HCT116 (cell line): ENCODE data around the gene RNASE8. TPM values are rescaled to one million over a fixed set of nuclear protein-coding genes. Genes with fewer than 3 reads are reported as not detected.

Experiments used
- ATAC-seq: fragments of 200-7000 bp; cut with Tn5 transposase; 2 replicates; pipeline ENCODE4 v1.9.1; 2020; ENCODE audit warnings: mild to moderate bottlenecking, moderate library complexity
- BruUV-seq: library from RNA; stranded (reverse); fragments of 400-500 nt; replicated peaks from 2 replicates; lab custom pipeline; 2021; lab: Mats Ljungman, UMichigan
- CTCF ChIA-PET: fragments of 300-600 bp; sonication (Branson Sonifier 250); formaldehyde crosslinking; loops from one replicate; lab custom pipeline; 2021; ENCODE audit warnings: antibody characterized with exemption; lab: Charles Lee
- POLR2A ChIA-PET: fragments of 300-600, 350-600 bp; sonication (Branson Sonifier 250); formaldehyde crosslinking; loops from one replicate; lab custom pipeline; 2021; ENCODE audit warnings: antibody characterized with exemption; lab: Charles Lee
- RAD21 ChIA-PET, 2 experiments: fragments of 300-600 bp; sonication (Branson Sonifier 250); formaldehyde crosslinking; loops; one replicate each; lab custom pipeline; 2023; ENCODE audit warnings: low total read pairs in 2 of 2; ENCODE audit not compliant: uncharacterized antibody in 2 of 2, unreplicated experiment in 2 of 2, low non-redundant PET in 1 of 2; lab: Charles Lee
- DNase-seq: peaks from one replicate; pipeline ENCODE4 v3.0.0-alpha.2; 2010; ENCODE audit warnings: low read depth, low spot score
- H2AFZ ChIP-seq: fragments of 200-600 bp; shearing (Covaris generic), sonication (generic); 2 replicates; pipeline ENCODE4 v1.6.1; 2017; ENCODE audit warnings: low read depth, mixed run types, mixed read lengths, antibody characterized with exemption, low read length; ENCODE audit not compliant: poor library complexity, severe bottlenecking
- H3K27ac ChIP-seq: 2 replicates; pipeline ENCODE4 v1.5.1; 2012; ENCODE audit warnings: low read depth, low read length
- H3K27me3 ChIP-seq: fragments of 200-600 bp; sonication (generic); 2 replicates; pipeline ENCODE4 v1.6.1; 2016; ENCODE audit warnings: mixed run types, low read length, mixed read lengths; ENCODE audit not compliant: insufficient read depth
- H3K36me3 ChIP-seq, 2 experiments: fragments of 200-500 bp in 1 of 2; fragments of 200-600 bp in 1 of 2; sonication (Bioruptor generic) in 1 of 2; sonication (generic) in 1 of 2; 2 replicates each; pipeline versions ENCODE4 v1.5.1 to v1.6.1; 2014 to 2016; ENCODE audit warnings: low read length in 2 of 2, inconsistent platforms in 1 of 2, mixed read lengths in 1 of 2, mixed run types in 1 of 2; ENCODE audit not compliant: insufficient read depth in 2 of 2, control insufficient read depth in 1 of 2
- H3K4me1 ChIP-seq, 2 experiments: fragments of 200-600 bp in 1 of 2; sonication (generic) in 1 of 2; 2 replicates each; pipeline versions ENCODE4 v1.5.1 to v1.6.1; 2012 to 2017; ENCODE audit warnings: low read length in 2 of 2, inconsistent platforms in 1 of 2, mild to moderate bottlenecking in 1 of 2, mixed read lengths in 1 of 2, mixed run types in 1 of 2, moderate library complexity in 1 of 2; ENCODE audit not compliant: insufficient read depth in 2 of 2, control insufficient read depth in 1 of 2
- H3K4me2 ChIP-seq: fragments of 200-600 bp; sonication (generic); 2 replicates; pipeline ENCODE4 v1.6.1; 2017; ENCODE audit warnings: mixed run types, low read length, mixed read lengths
- H3K4me3 ChIP-seq, 2 experiments: fragments of 200-600 bp in 1 of 2; sonication (generic) in 1 of 2; replicated peaks in 1 of 2; 2 replicates each; pipeline ENCODE4 v1.5.1; 2011 to 2016; ENCODE audit warnings: low read length in 2 of 2, control low read depth in 1 of 2, low read depth in 1 of 2, mild to moderate bottlenecking in 1 of 2, mixed read lengths in 1 of 2, mixed run types in 1 of 2
- H3K79me2 ChIP-seq: fragments of 200-600 bp; sonication (generic); 2 replicates; pipeline ENCODE4 v1.6.1; 2017; ENCODE audit warnings: mild to moderate bottlenecking, mixed run types, low read length, moderate library complexity, mixed read lengths; ENCODE audit not compliant: insufficient read depth
- H3K9ac ChIP-seq: fragments of 200-600 bp; sonication (generic); 2 replicates; pipeline ENCODE4 v1.6.1; 2016; ENCODE audit warnings: low read length, mixed read lengths
- H3K9me2 ChIP-seq: fragments of 200-600 bp; sonication (generic), shearing (Covaris generic); 2 replicates; pipeline ENCODE4 v1.6.1; 2017; ENCODE audit warnings: mixed run types, mild to moderate bottlenecking, moderate library complexity; ENCODE audit not compliant: insufficient read depth
- H3K9me3 ChIP-seq, 2 experiments: fragments of 200-500 bp in 1 of 2; fragments of 200-600 bp in 1 of 2; sonication (Bioruptor generic) in 1 of 2; sonication (generic) in 1 of 2; 2 replicates each; pipeline ENCODE4 v1.6.1; 2014 to 2017; ENCODE audit warnings: low read length in 2 of 2, mixed read lengths in 2 of 2, inconsistent platforms in 1 of 2, low read depth in 1 of 2, mild to moderate bottlenecking in 1 of 2, mixed run types in 1 of 2, moderate library complexity in 1 of 2; ENCODE audit not compliant: control insufficient read depth in 1 of 2, insufficient read depth in 1 of 2
- H4K20me1 ChIP-seq: fragments of 200-600 bp; sonication (generic), shearing (Covaris generic); 2 replicates; pipeline ENCODE4 v1.6.1; 2017; ENCODE audit warnings: mixed run types, mild to moderate bottlenecking, moderate library complexity; ENCODE audit not compliant: insufficient read depth
- CBX3 ChIP-seq: IDR thresholded peaks from 2 replicates; pipeline ENCODE4 v1.6.1; 2012; ENCODE audit warnings: low read depth
- CEBPB ChIP-seq: IDR thresholded peaks from 2 replicates; pipeline ENCODE4 v1.6.1; 2012; ENCODE audit warnings: low read depth
- CTCF ChIP-seq, 3 experiments: fragments of 200-600 bp in 1 of 3; sonication (generic) in 1 of 3; IDR thresholded peaks in 2 of 3; conservative IDR thresholded peaks in 1 of 3; 2 replicates each; pipeline ENCODE4 v1.5.1; 2012 to 2017; ENCODE audit warnings: low read depth in 2 of 3, low read length in 2 of 3, antibody characterized with exemption in 1 of 3, borderline replicate concordance in 1 of 3, control low read depth in 1 of 3, mild to moderate bottlenecking in 1 of 3, mixed read lengths in 1 of 3, mixed run types in 1 of 3, moderate library complexity in 1 of 3; ENCODE audit not compliant: insufficient read depth in 1 of 3
- ELF1 ChIP-seq: IDR thresholded peaks from 2 replicates; pipeline ENCODE4 v1.6.1; 2012; ENCODE audit warnings: low read depth, borderline replicate concordance
- FOSL1 ChIP-seq: IDR thresholded peaks from 2 replicates; pipeline ENCODE4 v1.6.1; 2012; ENCODE audit warnings: low read depth
- JUND ChIP-seq: IDR thresholded peaks from 2 replicates; pipeline ENCODE4 v1.6.1; 2012
- MAX ChIP-seq: IDR thresholded peaks from 2 replicates; pipeline ENCODE4 v1.6.1; 2012
- POLR2A ChIP-seq: IDR thresholded peaks from 2 replicates; pipeline ENCODE4 v1.7.0; 2011; ENCODE audit warnings: borderline replicate concordance; ENCODE audit not compliant: insufficient read depth, insufficient read length; ENCODE audit errors: extremely low read depth
- POLR2AphosphoS5 ChIP-seq: IDR thresholded peaks from 2 replicates; pipeline ENCODE4 v1.6.1; 2011; ENCODE audit warnings: mild to moderate bottlenecking, low read depth, low read length, moderate library complexity
- RAD21 ChIP-seq: IDR thresholded peaks from 2 replicates; pipeline ENCODE4 v1.6.1; 2012; ENCODE audit warnings: low read depth, mild to moderate bottlenecking
- REST ChIP-seq: IDR thresholded peaks from 2 replicates; pipeline ENCODE4 v1.6.1; 2012; ENCODE audit warnings: low read depth
- SIN3A ChIP-seq: IDR thresholded peaks from 2 replicates; pipeline ENCODE4 v1.6.1; 2012; ENCODE audit warnings: low read depth
- TCF7L2 ChIP-seq: IDR thresholded peaks from 2 replicates; pipeline ENCODE4 v1.7.0; 2011; ENCODE audit warnings: borderline replicate concordance, inconsistent platforms; ENCODE audit not compliant: insufficient read depth, insufficient read length; ENCODE audit errors: extremely low read depth
- YY1 ChIP-seq: IDR thresholded peaks from 2 replicates; pipeline ENCODE4 v1.6.1; 2011; ENCODE audit warnings: low read length, low read depth, moderate library complexity, mild to moderate bottlenecking; ENCODE audit not compliant: insufficient replicate concordance; ENCODE audit errors: extremely low read depth
- intact Hi-C: fragments of 100-400 bp; cut with micrococcal nuclease; formaldehyde crosslinking; loops from 2 replicates; pipeline ENCODE4 v1.10.0; 2022
- total RNA-seq: library from RNA; stranded (reverse); gene quantifications from one replicate; pipeline ENCODE4 v1.2.1, GENCODE V29; 2021; ENCODE audit not compliant: unreplicated experiment

RNASE8 gene
- total RNA-seq, 1 experiment from 2014 or later = not detected

- no TSS peak for BruUV-seq
- DNase-seq = no peak
- Histone ChIP-seq H3K36me3 (no peaks in the 10 kb centered on the region), H3K27me3 (no peaks in the 10 kb centered on the region), H3K79me2 (no peaks in the 10 kb centered on the region), H3K4me2 (no peak overlapping the region), H3K4me1 (no peaks in the 10 kb centered on the region), H2AFZ (no peak overlapping the region), H3K9me2 (no peaks in the 10 kb centered on the region)
- intact Hi-C loops = no loop called here
- CTCF ChIA-PET = interaction anchor here (0.8 to 3.0 kb wide), 6 partner anchors 8 to 190 kb away, joined by 3 to 8 read pairs (median 3); no protein-coding TSS in a partner anchor
- TF ChIP-seq RAD21 (no peak), REST (no peak), CEBPB (no peak), MAX (no peak), CBX3 (no peak), CTCF (IDR thresholded peaks at IDR 0.05 in 2 of 3, conservative IDR thresholded peaks at IDR 0.05 in 1 of 3; ENCODE audit: borderline replicate concordance in 1 of 3, insufficient read depth in 1 of 3, low read depth in 2 of 3, low read length in 2 of 3) (no peak), POLR2AphosphoS5 (no peak), TCF7L2 (no peak), JUND (no peak), FOSL1 (no peak), ELF1 (no peak), YY1 (no peak), POLR2A (no peak), SIN3A (no peak)
- TF ChIP-seq, all 23 proteins: peak for 0
- no peaks in the 10 kb centered on the region for H4K20me1 ChIP-seq
- no peak overlapping the region for H3K9ac ChIP-seq
- ChIA-PET RAD21 (no interaction called here), POLR2A (no interaction called here)
- ATAC-seq = no peak
- H3K4me3 ChIP-seq = no peak overlapping the region
- no peaks in the 10 kb centered on the region for H3K9me3 ChIP-seq
- no peak overlapping the region for H3K27ac ChIP-seq
These were observed 10.2 kb upstream of the RNASE8 start for GRCh38 chr14:21047378-21047781.
